MCF 10A (cell line): ENCODE data around the gene APOLD1. TPM values are rescaled to one million over a fixed set of nuclear protein-coding genes. Genes with fewer than 3 reads are reported as not detected.
"Not testable (repeated sequence)": the region's sequence is repeated elsewhere in the genome, so short reads cannot be mapped to it uniquely, and the experiment has no call there.

ENCODE experiments used
- BruUV-seq: library from RNA; stranded (reverse); fragments of 400-500 nt; replicated peaks from 2 replicates; lab custom pipeline; 2021; lab: Mats Ljungman, UMichigan
- CTCF ChIA-PET: fragments of 300-600 bp; sonication (Branson Sonifier 250); formaldehyde crosslinking; extraction: SDS; loops from one replicate; lab custom pipeline; 2021; ENCODE audit warnings: antibody characterized with exemption, inconsistent platforms; lab: Yijun Ruan, JAX
- POLR2A ChIA-PET: fragments of 300-600, 350-650 bp; sonication (Branson Sonifier 250); formaldehyde crosslinking; extraction: SDS; loops from one replicate; lab custom pipeline; 2020; ENCODE audit warnings: antibody characterized with exemption, inconsistent platforms; lab: Yijun Ruan, JAX
- DNase-seq: peaks from one replicate; pipeline ENCODE4 v3.0.0-alpha.2; 2018; ENCODE audit not compliant: unreplicated experiment
- H3K27ac Mint-ChIP-seq: one replicate; pipeline ENCODE4 v1.8.0; 2022; ENCODE audit warnings: mild to moderate bottlenecking, low read depth, mixed read lengths; ENCODE audit not compliant: unreplicated experiment
- H3K27me3 Mint-ChIP-seq: one replicate; pipeline ENCODE4 v1.8.0; 2022; ENCODE audit warnings: mixed read lengths; ENCODE audit not compliant: insufficient read depth, unreplicated experiment
- H3K36me3 Mint-ChIP-seq: one replicate; pipeline ENCODE4 v1.8.0; 2022; ENCODE audit warnings: mild to moderate bottlenecking, moderate library complexity, mixed read lengths; ENCODE audit not compliant: insufficient read depth, unreplicated experiment
- H3K4me1 Mint-ChIP-seq: one replicate; pipeline ENCODE4 v1.8.0; 2022; ENCODE audit warnings: mixed read lengths; ENCODE audit not compliant: insufficient read depth, unreplicated experiment
- H3K4me3 Mint-ChIP-seq: one replicate; pipeline ENCODE4 v1.8.0; 2022; ENCODE audit warnings: mild to moderate bottlenecking, moderate library complexity, mixed read lengths; ENCODE audit not compliant: unreplicated experiment
- H3K9me3 Mint-ChIP-seq: one replicate; pipeline ENCODE4 v1.8.0; 2022; ENCODE audit warnings: mixed read lengths; ENCODE audit not compliant: unreplicated experiment
- CTCF ChIP-seq: fragments of 200-600 bp; IDR thresholded peaks from one replicate; pipeline ENCODE4 v1.8.0; 2022; ENCODE audit warnings: antibody characterized with exemption, mild to moderate bottlenecking; ENCODE audit not compliant: unreplicated experiment
- intact Hi-C: fragments of 100-400 bp; cut with micrococcal nuclease; formaldehyde crosslinking; loops from 2 replicates; pipeline ENCODE4 v1.14.1; 2022
- total RNA-seq: library from RNA; stranded (reverse); gene quantifications from 2 replicates; pipeline ENCODE4 v1.2.3, GENCODE V29; 2022

Gene APOLD1
- total RNA-seq, 1 experiment from 2014 or later = 8.0 TPM

- no peaks in the 10 kb centered on the region for H3K27me3 Mint-ChIP-seq
- POLR2A ChIA-PET = interaction anchor here (1.6 kb wide), 1 partner anchor 36 kb away, joined by 3 read pairs; no protein-coding TSS in a partner anchor
- peak overlapping the region; percentile 17 for H3K27ac Mint-ChIP-seq
- H3K9me3 Mint-ChIP-seq = no peaks in the 10 kb centered on the region
- DNase-seq = no peak
- H3K36me3 Mint-ChIP-seq = peaks cover 5% of the 10 kb centered on the region
- CTCF ChIA-PET = interaction anchor here (0.6 to 1.8 kb wide), 7 partner anchors 10 to 1655 kb away, joined by 3 to 10 read pairs (median 5); partner anchors contain the start of gene DDX47
- TF ChIP-seq CTCF = no peak
- intact Hi-C loops = no loop called here
- no TSS peak for BruUV-seq
- peaks cover 24% of the 10 kb centered on the region for H3K4me1 Mint-ChIP-seq
- H3K4me3 Mint-ChIP-seq = no peak overlapping the region
These were observed 13.9 kb downstream of the APOLD1 start for GRCh38 chr12:12799163-12799920.

GRCh38 chr12:12800406-12801180 lies 15.1 kb downstream of the APOLD1 start:
- Mint-ChIP-seq H3K4me1 (peaks cover 32% of the 10 kb centered on the region), H3K4me3 (no peak overlapping the region), H3K27ac (peak overlapping the region; percentile 34), H3K9me3 (no peaks in the 10 kb centered on the region), H3K27me3 (no peaks in the 10 kb centered on the region), H3K36me3 (peaks cover 5% of the 10 kb centered on the region)
- no TSS peak for BruUV-seq
- TF ChIP-seq CTCF = no peak
- CTCF ChIA-PET = interaction anchor here (0.6 to 1.7 kb wide), 5 partner anchors 10 to 174 kb away, joined by 3 to 8 read pairs (median 3); partner anchors contain the start of gene DDX47
- POLR2A ChIA-PET = interaction anchor here (1.2 kb wide), 1 partner anchor 12 kb away, joined by 6 read pairs; no protein-coding TSS in a partner anchor
- DNase-seq = peak; percentile 41
- intact Hi-C loops = no loop called here

GRCh38 chr12:12801656-12802055 lies 16.2 kb downstream of the APOLD1 start:
- Mint-ChIP-seq H3K4me1 (peaks cover 39% of the 10 kb centered on the region), H3K27ac (peak overlapping the region; percentile 25)
- H3K36me3 Mint-ChIP-seq, H3K4me3 Mint-ChIP-seq, intact Hi-C loops, H3K9me3 Mint-ChIP-seq, BruUV-seq, H3K27me3 Mint-ChIP-seq, DNase-seq: not testable (repeated sequence)
- ChIA-PET CTCF (interaction anchor here (0.5 to 5.2 kb wide), 4 partner anchors 13 to 1172 kb away, joined by 3 to 62 read pairs (median 3); no protein-coding TSS in a partner anchor), POLR2A (interaction anchor here (0.6 to 3.3 kb wide), 3 partner anchors 13 to 394 kb away, joined by 3 to 41 read pairs (median 4); no protein-coding TSS in a partner anchor)

GRCh38 chr12:12803186-12803585 lies 17.7 kb downstream of the APOLD1 start:
- CTCF ChIA-PET = interaction anchor here (0.6 to 5.2 kb wide), 6 partner anchors 9 to 277 kb away, joined by 3 to 62 read pairs (median 7); no protein-coding TSS in a partner anchor
- peak overlapping the region; percentile 67 for H3K27ac Mint-ChIP-seq
- BruUV-seq = no TSS peak
- POLR2A ChIA-PET = interaction anchor here (0.6 to 4.2 kb wide), 24 partner anchors 8 to 1543 kb away, joined by 3 to 41 read pairs (median 4); partner anchors contain the start of genes CREBL2, DDX47 and GPRC5A
- H3K4me3 Mint-ChIP-seq = peak overlapping the region; percentile 11
- H3K27me3 Mint-ChIP-seq = no peaks in the 10 kb centered on the region
- peaks cover 5% of the 10 kb centered on the region for H3K36me3 Mint-ChIP-seq
- DNase-seq = peak; percentile 99
- intact Hi-C loops = loop anchor here (1.0 kb wide), 1 partner anchor 14 kb away; no protein-coding TSS in a partner anchor
- no peak for TF ChIP-seq CTCF
- H3K4me1 Mint-ChIP-seq = peaks cover 48% of the 10 kb centered on the region
- H3K9me3 Mint-ChIP-seq = no peaks in the 10 kb centered on the region
